ENCODE results near the gene TMEM219. TPM values are rescaled to one million over a fixed set of nuclear protein-coding genes. Genes with fewer than 3 reads are reported as not detected.
"Not testable (repeated sequence)": the region's sequence is repeated elsewhere in the genome, so short reads cannot be mapped to it uniquely, and the experiment has no call there.

The TMEM219 gene
- total RNA-seq, 1 donor from 2014 or later = 35.0 TPM

- peaks cover 18 to 29% (median 19%) of the 10 kb centered on the region in 3 donors for H3K4me1 ChIP-seq (ENCODE audit: control insufficient read depth in 3 of 3, insufficient read depth in 3 of 3, low read length in 3 of 3)
- H3K27ac ChIP-seq (ENCODE audit: low read depth, low read length) = no peak overlapping the region
- H3K36me3 ChIP-seq (ENCODE audit: control insufficient read depth in 3 of 3, insufficient read depth in 3 of 3, low read length in 3 of 3) = peaks cover 5 to 11% (median 10%) of the 10 kb centered on the region in 3 donors
- peak overlapping the region; percentile 80 to 95 (median 89) for H3K4me3 ChIP-seq (ENCODE audit: low read length in 3 of 3)
- no peaks in the 10 kb centered on the region for H3K27me3 ChIP-seq (ENCODE audit: control insufficient read depth in 3 of 3, insufficient read depth in 3 of 3, low read length in 3 of 3)
- peak overlapping the region; percentile 71 to 92 (median 78) for H3K9ac ChIP-seq (ENCODE audit: low read depth in 1 of 3, low read length in 3 of 3)
- H3K9me3 ChIP-seq (ENCODE audit: control insufficient read depth in 3 of 3, low read length in 3 of 3) = no peaks in the 10 kb centered on the region
These were observed 36.6 kb upstream of the TMEM219 start for GRCh38 chr16:29925105-29925756.

GRCh38 chr16:29925781-29926710 lies 35.8 kb upstream of the TMEM219 start, which contains the start of gene KCTD13:
Gene KCTD13, minus strand, starts transcription at chr16:29926226. Its CDS starts 193 bp downstream, at chr16:29926033.
- peak within 1 kb of the TSS; percentile 80 to 95 (median 89) for H3K4me3 ChIP-seq (ENCODE audit: low read length in 3 of 3)
- peaks cover 5 to 7% (median 5%) of the 10 kb centered on the region in 3 donors for H3K36me3 ChIP-seq (ENCODE audit: control insufficient read depth in 3 of 3, insufficient read depth in 3 of 3, low read length in 3 of 3)
- peak within 1 kb of the TSS; percentile 67 for H3K27ac ChIP-seq (ENCODE audit: low read depth, low read length)
- no peaks in the 10 kb centered on the region for H3K9me3 ChIP-seq (ENCODE audit: control insufficient read depth in 3 of 3, low read length in 3 of 3)
- peak within 1 kb of the TSS; percentile 71 to 92 (median 78) for H3K9ac ChIP-seq (ENCODE audit: low read depth in 1 of 3, low read length in 3 of 3)
- no peaks in the 10 kb centered on the region for H3K27me3 ChIP-seq (ENCODE audit: control insufficient read depth in 3 of 3, insufficient read depth in 3 of 3, low read length in 3 of 3)
- H3K4me1 ChIP-seq (ENCODE audit: control insufficient read depth in 3 of 3, insufficient read depth in 3 of 3, low read length in 3 of 3) = peaks cover 18 to 29% (median 19%) of the 10 kb centered on the region in 3 donors

- peaks cover 0 to 7% (median 5%) of the 10 kb centered on the region in 3 donors for H3K36me3 ChIP-seq (ENCODE audit: control insufficient read depth in 3 of 3, insufficient read depth in 3 of 3, low read length in 3 of 3)
- no peaks in the 10 kb centered on the region for H3K9me3 ChIP-seq (ENCODE audit: control insufficient read depth in 3 of 3, low read length in 3 of 3)
- H3K4me3 ChIP-seq (ENCODE audit: low read length in 3 of 3) = peak overlapping the region; percentile 80 to 95 (median 89)
- peak overlapping the region; percentile 71 to 92 (median 75) for H3K9ac ChIP-seq (ENCODE audit: low read depth in 1 of 3, low read length in 3 of 3)
- no peaks in the 10 kb centered on the region for H3K27me3 ChIP-seq (ENCODE audit: control insufficient read depth in 3 of 3, insufficient read depth in 3 of 3, low read length in 3 of 3)
- H3K4me1 ChIP-seq (ENCODE audit: control insufficient read depth in 3 of 3, insufficient read depth in 3 of 3, low read length in 3 of 3) = peaks cover 18 to 29% (median 19%) of the 10 kb centered on the region in 3 donors
- peak overlapping the region; percentile 67 for H3K27ac ChIP-seq (ENCODE audit: low read depth, low read length)
These were observed 35.2 kb upstream of the TMEM219 start for GRCh38 chr16:29926711-29927052.

GRCh38 chr16:29927070-29927905 lies 34.6 kb upstream of the TMEM219 start:
- peaks cover 0 to 7% (median 5%) of the 10 kb centered on the region in 3 donors for H3K36me3 ChIP-seq (ENCODE audit: control insufficient read depth in 3 of 3, insufficient read depth in 3 of 3, low read length in 3 of 3)
- no peaks in the 10 kb centered on the region for H3K27me3 ChIP-seq (ENCODE audit: control insufficient read depth in 3 of 3, insufficient read depth in 3 of 3, low read length in 3 of 3)
- peak overlapping the region; percentile 10 to 92 (median 71) for H3K9ac ChIP-seq (ENCODE audit: low read depth in 1 of 3, low read length in 3 of 3)
- no peaks in the 10 kb centered on the region for H3K9me3 ChIP-seq (ENCODE audit: control insufficient read depth in 3 of 3, low read length in 3 of 3)
- peak overlapping the region; percentile 67 for H3K27ac ChIP-seq (ENCODE audit: low read depth, low read length)
- peak overlapping the region; percentile 80 to 95 (median 89) for H3K4me3 ChIP-seq (ENCODE audit: low read length in 3 of 3)
- peaks cover 18 to 29% (median 19%) of the 10 kb centered on the region in 3 donors for H3K4me1 ChIP-seq (ENCODE audit: control insufficient read depth in 3 of 3, insufficient read depth in 3 of 3, low read length in 3 of 3)

- not testable (repeated sequence) for H3K4me1 ChIP-seq (ENCODE audit: control insufficient read depth in 3 of 3, insufficient read depth in 3 of 3, low read length in 3 of 3); H3K4me3 ChIP-seq (ENCODE audit: low read length in 3 of 3); H3K9ac ChIP-seq (ENCODE audit: low read depth in 1 of 3, low read length in 3 of 3); H3K27me3 ChIP-seq (ENCODE audit: control insufficient read depth in 3 of 3, insufficient read depth in 3 of 3, low read length in 3 of 3); H3K9me3 ChIP-seq (ENCODE audit: control insufficient read depth in 3 of 3, low read length in 3 of 3); H3K36me3 ChIP-seq (ENCODE audit: control insufficient read depth in 3 of 3, insufficient read depth in 3 of 3, low read length in 3 of 3); H3K27ac ChIP-seq (ENCODE audit: low read depth, low read length)
These were observed 30.1 kb upstream of the TMEM219 start for GRCh38 chr16:29931750-29932149.

- Histone ChIP-seq H3K27ac (ENCODE audit: low read depth, low read length) (no peak overlapping the region), H3K9ac (ENCODE audit: low read depth in 1 of 3, low read length in 3 of 3) (no peak overlapping the region), H3K27me3 (ENCODE audit: control insufficient read depth in 3 of 3, insufficient read depth in 3 of 3, low read length in 3 of 3) (no peaks in the 10 kb centered on the region), H3K4me3 (ENCODE audit: low read length in 3 of 3) (no peak overlapping the region), H3K9me3 (ENCODE audit: control insufficient read depth in 3 of 3, low read length in 3 of 3) (no peaks in the 10 kb centered on the region), H3K4me1 (ENCODE audit: control insufficient read depth in 3 of 3, insufficient read depth in 3 of 3, low read length in 3 of 3) (peaks cover 0 to 7% (median 3%) of the 10 kb centered on the region in 3 donors), H3K36me3 (ENCODE audit: control insufficient read depth in 3 of 3, insufficient read depth in 3 of 3, low read length in 3 of 3) (no peaks in the 10 kb centered on the region)
These were observed 21.2 kb upstream of the TMEM219 start for GRCh38 chr16:29940656-29941055.

- Histone ChIP-seq H3K27ac (ENCODE audit: low read depth, low read length) (peak overlapping the region; percentile 40), H3K36me3 (ENCODE audit: control insufficient read depth in 3 of 3, insufficient read depth in 3 of 3, low read length in 3 of 3) (no peaks in the 10 kb centered on the region), H3K27me3 (ENCODE audit: control insufficient read depth in 3 of 3, insufficient read depth in 3 of 3, low read length in 3 of 3) (no peaks in the 10 kb centered on the region), H3K4me1 (ENCODE audit: control insufficient read depth in 3 of 3, insufficient read depth in 3 of 3, low read length in 3 of 3) (peaks cover 0 to 7% (median 3%) of the 10 kb centered on the region in 3 donors), H3K9me3 (ENCODE audit: control insufficient read depth in 3 of 3, low read length in 3 of 3) (no peaks in the 10 kb centered on the region), H3K9ac (ENCODE audit: low read depth in 1 of 3, low read length in 3 of 3) (no peak overlapping the region), H3K4me3 (ENCODE audit: low read length in 3 of 3) (no peak overlapping the region)
These were observed 17.8 kb upstream of the TMEM219 start for GRCh38 chr16:29943846-29944799.

- no peaks in the 10 kb centered on the region for H3K36me3 ChIP-seq (ENCODE audit: control insufficient read depth in 3 of 3, insufficient read depth in 3 of 3, low read length in 3 of 3)
- H3K9ac ChIP-seq (ENCODE audit: low read depth in 1 of 3, low read length in 3 of 3) = no peak overlapping the region
- peaks cover 0 to 7% (median 3%) of the 10 kb centered on the region in 3 donors for H3K4me1 ChIP-seq (ENCODE audit: control insufficient read depth in 3 of 3, insufficient read depth in 3 of 3, low read length in 3 of 3)
- H3K27me3 ChIP-seq (ENCODE audit: control insufficient read depth in 3 of 3, insufficient read depth in 3 of 3, low read length in 3 of 3) = no peaks in the 10 kb centered on the region
- H3K4me3 ChIP-seq (ENCODE audit: low read length in 3 of 3) = no peak overlapping the region
- H3K9me3 ChIP-seq (ENCODE audit: control insufficient read depth in 3 of 3, low read length in 3 of 3) = no peaks in the 10 kb centered on the region
- no peak overlapping the region for H3K27ac ChIP-seq (ENCODE audit: low read depth, low read length)
These were observed 14.0 kb upstream of the TMEM219 start for GRCh38 chr16:29947897-29948296.

Measured in skeletal muscle tissue (tissue), 4 donors.